ENCODE measurements around the gene RHOB.

- TF ChIP-seq CTCF (IDR thresholded peaks at IDR 0.05) (no peak), POLR2A (IDR thresholded peaks at IDR 0.05) (no peak)
Measured at GRCh38 chr2:20404950-20405349, 41.9 kb upstream of the RHOB start.

Measured in body of pancreas (tissue), 4 donors.